Loucy (cell line): ENCODE data around the gene CCBE1.

ENCODE experiments used
- EZH2phosphoT487 ChIP-seq: fragments of 200-600 bp; IDR thresholded peaks from 2 replicates; pipeline ENCODE4 v1.6.1; 2018; ENCODE audit warnings: antibody characterized with exemption, mild to moderate bottlenecking, moderate library complexity, borderline replicate concordance
- TF ChIP-seq, protein P1 (sequence below): fragments of 200-600 bp; sonication (generic); conservative IDR thresholded peaks from 2 replicates; pipeline ENCODE4 v1.5.1; 2014; ENCODE audit warnings: mild to moderate bottlenecking, antibody characterized with exemption, low read length

DNA sequence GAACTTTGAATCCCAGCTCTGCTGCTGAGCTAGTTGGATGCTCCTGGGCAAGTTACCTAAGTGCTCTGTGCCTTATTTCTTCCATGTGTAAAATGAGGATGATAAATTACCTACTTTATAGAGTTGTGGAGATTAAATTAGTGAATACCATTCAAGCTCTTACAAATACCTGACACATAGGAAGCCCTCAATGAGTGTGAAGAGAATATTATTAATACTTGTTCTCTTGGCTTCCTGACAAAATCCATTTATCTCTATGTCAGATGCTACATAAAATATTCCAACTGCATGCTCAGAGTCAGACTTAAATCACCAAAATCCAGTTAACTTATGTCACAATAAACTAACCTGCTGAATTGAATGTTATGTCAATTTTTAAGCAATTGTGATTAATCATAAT lies 42.9 kb upstream of the CCBE1 start:
- TF ChIP-seq, protein P1, sequence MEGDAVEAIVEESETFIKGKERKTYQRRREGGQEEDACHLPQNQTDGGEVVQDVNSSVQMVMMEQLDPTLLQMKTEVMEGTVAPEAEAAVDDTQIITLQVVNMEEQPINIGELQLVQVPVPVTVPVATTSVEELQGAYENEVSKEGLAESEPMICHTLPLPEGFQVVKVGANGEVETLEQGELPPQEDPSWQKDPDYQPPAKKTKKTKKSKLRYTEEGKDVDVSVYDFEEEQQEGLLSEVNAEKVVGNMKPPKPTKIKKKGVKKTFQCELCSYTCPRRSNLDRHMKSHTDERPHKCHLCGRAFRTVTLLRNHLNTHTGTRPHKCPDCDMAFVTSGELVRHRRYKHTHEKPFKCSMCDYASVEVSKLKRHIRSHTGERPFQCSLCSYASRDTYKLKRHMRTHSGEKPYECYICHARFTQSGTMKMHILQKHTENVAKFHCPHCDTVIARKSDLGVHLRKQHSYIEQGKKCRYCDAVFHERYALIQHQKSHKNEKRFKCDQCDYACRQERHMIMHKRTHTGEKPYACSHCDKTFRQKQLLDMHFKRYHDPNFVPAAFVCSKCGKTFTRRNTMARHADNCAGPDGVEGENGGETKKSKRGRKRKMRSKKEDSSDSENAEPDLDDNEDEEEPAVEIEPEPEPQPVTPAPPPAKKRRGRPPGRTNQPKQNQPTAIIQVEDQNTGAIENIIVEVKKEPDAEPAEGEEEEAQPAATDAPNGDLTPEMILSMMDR, result no peak
- TF ChIP-seq EZH2phosphoT487, result no peak
